Transverse colon (tissue), 4 donors: Measurements from ENCODE around the gene TTC16.

ENCODE experiments used
- POLR2AphosphoS5 ChIP-seq, 3 donors: sonication (generic); formaldehyde crosslinking; IDR thresholded peaks; one replicate each; pipeline ENCODE4 v1.6.1; 2016; ENCODE audit warnings: antibody characterized with exemption in 3 of 3
- TF ChIP-seq, protein P1 (sequence below), 5 experiments: fragments of 200-600 bp in 3 of 5; fragments of 450-650 bp in 2 of 5; sonication (generic) in 3 of 5; IDR thresholded peaks; 1 replicate in 2 of 5; 2 replicates in 3 of 5; pipeline ENCODE4 v1.5.1; 2016 to 2017; ENCODE audit warnings: antibody characterized with exemption in 5 of 5, inconsistent platforms in 3 of 5, mild to moderate bottlenecking in 2 of 5, moderate library complexity in 1 of 5

DNA sequence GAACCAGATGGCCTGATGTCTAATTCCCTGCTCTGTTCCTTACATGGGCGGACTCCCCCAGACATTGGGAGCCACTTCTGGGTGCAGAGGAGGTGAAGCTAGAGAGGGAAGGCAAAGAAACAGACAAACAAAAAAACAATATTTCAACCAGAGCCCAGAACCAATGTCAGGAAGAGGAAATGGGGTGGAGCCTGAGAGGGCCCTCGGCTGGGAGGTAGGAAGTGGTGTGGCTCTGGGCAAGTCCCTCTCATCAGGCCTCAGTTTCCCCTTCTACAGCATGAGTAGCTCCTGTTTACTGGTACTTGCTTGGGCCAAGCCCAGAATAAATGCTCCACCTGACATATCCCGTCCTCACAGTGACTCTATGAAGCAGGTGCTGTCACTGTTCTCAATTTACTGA, 51.5 kb downstream of the TTC16 start:
- TF ChIP-seq, protein P1, sequence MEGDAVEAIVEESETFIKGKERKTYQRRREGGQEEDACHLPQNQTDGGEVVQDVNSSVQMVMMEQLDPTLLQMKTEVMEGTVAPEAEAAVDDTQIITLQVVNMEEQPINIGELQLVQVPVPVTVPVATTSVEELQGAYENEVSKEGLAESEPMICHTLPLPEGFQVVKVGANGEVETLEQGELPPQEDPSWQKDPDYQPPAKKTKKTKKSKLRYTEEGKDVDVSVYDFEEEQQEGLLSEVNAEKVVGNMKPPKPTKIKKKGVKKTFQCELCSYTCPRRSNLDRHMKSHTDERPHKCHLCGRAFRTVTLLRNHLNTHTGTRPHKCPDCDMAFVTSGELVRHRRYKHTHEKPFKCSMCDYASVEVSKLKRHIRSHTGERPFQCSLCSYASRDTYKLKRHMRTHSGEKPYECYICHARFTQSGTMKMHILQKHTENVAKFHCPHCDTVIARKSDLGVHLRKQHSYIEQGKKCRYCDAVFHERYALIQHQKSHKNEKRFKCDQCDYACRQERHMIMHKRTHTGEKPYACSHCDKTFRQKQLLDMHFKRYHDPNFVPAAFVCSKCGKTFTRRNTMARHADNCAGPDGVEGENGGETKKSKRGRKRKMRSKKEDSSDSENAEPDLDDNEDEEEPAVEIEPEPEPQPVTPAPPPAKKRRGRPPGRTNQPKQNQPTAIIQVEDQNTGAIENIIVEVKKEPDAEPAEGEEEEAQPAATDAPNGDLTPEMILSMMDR (IDR thresholded peaks at IDR 0.05) = no peak
- TF ChIP-seq POLR2AphosphoS5 (IDR thresholded peaks at IDR 0.05) = no peak
